NOMO-1 treated with dmso at 0.1 percent for 144 hours (cell line): ENCODE data around the gene PDE2A.

Experiments used
- DNase-seq: peaks from one replicate; lab custom pipeline; 2025; ENCODE audit not compliant: unreplicated experiment; lab: John Stamatoyannopoulos, UW

The PDE2A gene

GRCh38 chr11:72684236-72684912, 10.2 kb upstream of the PDE2A start:
- DNase-seq, result no peak

- DNase-seq, result no peak
Measured at GRCh38 chr11:72683782-72684200, 9.6 kb upstream of the PDE2A start.

- no peak for DNase-seq
Measured at GRCh38 chr11:72682858-72683243, 8.6 kb upstream of the PDE2A start.

GRCh38 chr11:72682238-72682857, 8.1 kb upstream of the PDE2A start:
- no peak for DNase-seq

- no peak for DNase-seq
Measured at GRCh38 chr11:72681226-72682153, 7.3 kb upstream of the PDE2A start.

- no peak for DNase-seq
Measured at GRCh38 chr11:72680624-72681158, 6.5 kb upstream of the PDE2A start.

GRCh38 chr11:72679869-72680268, 5.6 kb upstream of the PDE2A start:
- no peak for DNase-seq

- no peak for DNase-seq
Measured at GRCh38 chr11:72678524-72678923, 4.3 kb upstream of the PDE2A start.

- no peak for DNase-seq
Measured at GRCh38 chr11:72676861-72677341, 2.7 kb upstream of the PDE2A start.

- DNase-seq, result no peak
Measured at GRCh38 chr11:72675221-72675620, 999 bp upstream of the PDE2A start.

GRCh38 chr11:72673284-72673942, 809 bp downstream of the PDE2A start:
- DNase-seq, result no peak

- DNase-seq, result no peak
Measured at GRCh38 chr11:72672597-72673238, 1.5 kb downstream of the PDE2A start.

- DNase-seq, result no peak
Measured at GRCh38 chr11:72671152-72672099, 2.8 kb downstream of the PDE2A start.

- DNase-seq, result no peak
Measured at GRCh38 chr11:72670041-72670440, 4.2 kb downstream of the PDE2A start.

- no peak for DNase-seq
Measured at GRCh38 chr11:72669527-72669926, 4.7 kb downstream of the PDE2A start.

- no peak for DNase-seq
Measured at GRCh38 chr11:72668629-72669347, 5.4 kb downstream of the PDE2A start.

GRCh38 chr11:72665911-72666472, 8.2 kb downstream of the PDE2A start:
- DNase-seq, result no peak

GRCh38 chr11:72662036-72662435, 12.2 kb downstream of the PDE2A start:
- DNase-seq, result no peak
